ENCODE data around the gene ZNF148. TPM values are rescaled to one million over a fixed set of nuclear protein-coding genes. Genes with fewer than 3 reads are reported as not detected.

The ZNF148 gene
- total RNA-seq, 1 experiment from 2014 or later = 19.7 TPM

DNA sequence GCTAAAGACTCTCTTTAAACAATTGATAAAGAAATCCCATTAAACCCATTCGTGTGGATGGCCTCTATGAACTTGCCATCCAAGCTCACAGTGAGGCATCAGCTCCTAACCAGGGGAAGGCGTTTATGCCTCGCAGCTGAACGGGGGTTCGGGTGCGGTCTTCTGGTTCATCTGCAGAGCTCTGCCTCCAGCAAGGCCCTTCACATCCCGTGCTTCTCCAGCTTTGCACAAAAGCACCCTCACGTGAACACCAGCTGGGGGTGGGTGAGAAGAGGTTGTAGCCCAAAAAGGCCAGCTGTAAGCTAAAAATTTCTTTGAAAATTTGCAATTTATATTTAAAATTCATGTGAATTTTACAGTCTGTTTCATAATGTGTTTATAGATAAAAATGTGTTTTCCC, 39.5 kb upstream of the ZNF148 start (continued):
- no peak for TF ChIP-seq CBFB (CRISPR knock-in tag; IDR thresholded peaks at IDR 0.05; ENCODE audit: low read depth)

DNA sequence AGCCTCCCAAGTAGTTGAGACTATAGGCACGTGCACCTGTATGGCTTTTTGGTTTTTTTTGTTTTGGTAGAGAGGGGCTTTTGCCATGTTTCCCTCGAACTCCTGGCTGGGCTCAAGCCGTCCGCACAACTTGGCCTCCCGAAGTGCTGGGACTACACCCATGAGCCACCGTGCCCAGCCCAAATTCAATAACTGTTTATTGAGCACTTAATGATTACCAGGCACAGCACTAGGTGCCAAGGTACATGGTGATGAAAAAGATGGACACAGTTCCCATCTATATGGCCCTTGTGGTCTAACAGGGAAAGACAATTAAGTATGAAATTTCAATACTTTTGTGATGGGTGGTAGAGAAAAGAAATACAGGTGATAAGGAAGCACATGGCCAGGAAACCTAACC, 35.8 kb upstream of the ZNF148 start:
- peaks cover 4% of the 10 kb centered on the region; the same call in 1 of the 2 replicates for H3K9me3 Mint-ChIP-seq
- no peaks in the 10 kb centered on the region for H3K36me3 Mint-ChIP-seq
- no peak overlapping the region for H3K27ac Mint-ChIP-seq
- peaks cover 6% of the 10 kb centered on the region; the same call in 1 of the 2 replicates for H3K27me3 Mint-ChIP-seq (ENCODE audit: low read depth)
- no peak overlapping the region for H3K4me3 Mint-ChIP-seq
- H3K4me1 Mint-ChIP-seq = no peaks in the 10 kb centered on the region
- ChIA-PET POLR2A (no interaction called here), CTCF (no interaction called here)
- no peak for DNase-seq (ENCODE audit: low spot score)
- TF ChIP-seq ZNF121 (CRISPR knock-in tag; IDR thresholded peaks at IDR 0.05) (no peak), HMGA2 (CRISPR knock-in tag; IDR thresholded peaks at IDR 0.05) (no peak), NFYB (CRISPR knock-in tag; conservative IDR thresholded peaks at IDR 0.05; ENCODE audit: low read depth) (no peak), NR1H2 (CRISPR knock-in tag; IDR thresholded peaks at IDR 0.05) (no peak), TCF7 (CRISPR knock-in tag; IDR thresholded peaks at IDR 0.05; ENCODE audit: low read depth) (no peak), ESRRA (CRISPR knock-in tag; IDR thresholded peaks at IDR 0.05; ENCODE audit: borderline replicate concordance) (no peak), TEAD4 (CRISPR knock-in tag; IDR thresholded peaks at IDR 0.05) (no peak), NFATC4 (CRISPR knock-in tag; IDR thresholded peaks at IDR 0.05) (no peak), GABPB1 (CRISPR knock-in tag; IDR thresholded peaks at IDR 0.05) (no peak), ZNF416 (CRISPR knock-in tag; IDR thresholded peaks at IDR 0.05) (no peak)
- TF ChIP-seq, protein P1, sequence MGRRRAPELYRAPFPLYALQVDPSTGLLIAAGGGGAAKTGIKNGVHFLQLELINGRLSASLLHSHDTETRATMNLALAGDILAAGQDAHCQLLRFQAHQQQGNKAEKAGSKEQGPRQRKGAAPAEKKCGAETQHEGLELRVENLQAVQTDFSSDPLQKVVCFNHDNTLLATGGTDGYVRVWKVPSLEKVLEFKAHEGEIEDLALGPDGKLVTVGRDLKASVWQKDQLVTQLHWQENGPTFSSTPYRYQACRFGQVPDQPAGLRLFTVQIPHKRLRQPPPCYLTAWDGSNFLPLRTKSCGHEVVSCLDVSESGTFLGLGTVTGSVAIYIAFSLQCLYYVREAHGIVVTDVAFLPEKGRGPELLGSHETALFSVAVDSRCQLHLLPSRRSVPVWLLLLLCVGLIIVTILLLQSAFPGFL (CRISPR knock-in tag; IDR thresholded peaks at IDR 0.05; ENCODE audit: borderline replicate concordance) = no peak
- TF ChIP-seq, protein P2, sequence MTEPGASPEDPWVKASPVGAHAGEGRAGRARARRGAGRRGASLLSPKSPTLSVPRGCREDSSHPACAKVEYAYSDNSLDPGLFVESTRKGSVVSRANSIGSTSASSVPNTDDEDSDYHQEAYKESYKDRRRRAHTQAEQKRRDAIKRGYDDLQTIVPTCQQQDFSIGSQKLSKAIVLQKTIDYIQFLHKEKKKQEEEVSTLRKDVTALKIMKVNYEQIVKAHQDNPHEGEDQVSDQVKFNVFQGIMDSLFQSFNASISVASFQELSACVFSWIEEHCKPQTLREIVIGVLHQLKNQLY (CRISPR knock-in tag; IDR thresholded peaks at IDR 0.05) = no peak
- TF ChIP-seq, protein P3, sequence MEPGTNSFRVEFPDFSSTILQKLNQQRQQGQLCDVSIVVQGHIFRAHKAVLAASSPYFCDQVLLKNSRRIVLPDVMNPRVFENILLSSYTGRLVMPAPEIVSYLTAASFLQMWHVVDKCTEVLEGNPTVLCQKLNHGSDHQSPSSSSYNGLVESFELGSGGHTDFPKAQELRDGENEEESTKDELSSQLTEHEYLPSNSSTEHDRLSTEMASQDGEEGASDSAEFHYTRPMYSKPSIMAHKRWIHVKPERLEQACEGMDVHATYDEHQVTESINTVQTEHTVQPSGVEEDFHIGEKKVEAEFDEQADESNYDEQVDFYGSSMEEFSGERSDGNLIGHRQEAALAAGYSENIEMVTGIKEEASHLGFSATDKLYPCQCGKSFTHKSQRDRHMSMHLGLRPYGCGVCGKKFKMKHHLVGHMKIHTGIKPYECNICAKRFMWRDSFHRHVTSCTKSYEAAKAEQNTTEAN (CRISPR knock-in tag; IDR thresholded peaks at IDR 0.05) = no peak
- TF ChIP-seq, protein P4, sequence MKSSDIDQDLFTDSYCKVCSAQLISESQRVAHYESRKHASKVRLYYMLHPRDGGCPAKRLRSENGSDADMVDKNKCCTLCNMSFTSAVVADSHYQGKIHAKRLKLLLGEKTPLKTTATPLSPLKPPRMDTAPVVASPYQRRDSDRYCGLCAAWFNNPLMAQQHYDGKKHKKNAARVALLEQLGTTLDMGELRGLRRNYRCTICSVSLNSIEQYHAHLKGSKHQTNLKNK (CRISPR knock-in tag; IDR thresholded peaks at IDR 0.05) = no peak
- TF ChIP-seq, protein P5, sequence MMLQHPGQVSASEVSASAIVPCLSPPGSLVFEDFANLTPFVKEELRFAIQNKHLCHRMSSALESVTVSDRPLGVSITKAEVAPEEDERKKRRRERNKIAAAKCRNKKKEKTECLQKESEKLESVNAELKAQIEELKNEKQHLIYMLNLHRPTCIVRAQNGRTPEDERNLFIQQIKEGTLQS (CRISPR knock-in tag; conservative IDR thresholded peaks at IDR 0.05) = no peak
- TF ChIP-seq, protein P6, sequence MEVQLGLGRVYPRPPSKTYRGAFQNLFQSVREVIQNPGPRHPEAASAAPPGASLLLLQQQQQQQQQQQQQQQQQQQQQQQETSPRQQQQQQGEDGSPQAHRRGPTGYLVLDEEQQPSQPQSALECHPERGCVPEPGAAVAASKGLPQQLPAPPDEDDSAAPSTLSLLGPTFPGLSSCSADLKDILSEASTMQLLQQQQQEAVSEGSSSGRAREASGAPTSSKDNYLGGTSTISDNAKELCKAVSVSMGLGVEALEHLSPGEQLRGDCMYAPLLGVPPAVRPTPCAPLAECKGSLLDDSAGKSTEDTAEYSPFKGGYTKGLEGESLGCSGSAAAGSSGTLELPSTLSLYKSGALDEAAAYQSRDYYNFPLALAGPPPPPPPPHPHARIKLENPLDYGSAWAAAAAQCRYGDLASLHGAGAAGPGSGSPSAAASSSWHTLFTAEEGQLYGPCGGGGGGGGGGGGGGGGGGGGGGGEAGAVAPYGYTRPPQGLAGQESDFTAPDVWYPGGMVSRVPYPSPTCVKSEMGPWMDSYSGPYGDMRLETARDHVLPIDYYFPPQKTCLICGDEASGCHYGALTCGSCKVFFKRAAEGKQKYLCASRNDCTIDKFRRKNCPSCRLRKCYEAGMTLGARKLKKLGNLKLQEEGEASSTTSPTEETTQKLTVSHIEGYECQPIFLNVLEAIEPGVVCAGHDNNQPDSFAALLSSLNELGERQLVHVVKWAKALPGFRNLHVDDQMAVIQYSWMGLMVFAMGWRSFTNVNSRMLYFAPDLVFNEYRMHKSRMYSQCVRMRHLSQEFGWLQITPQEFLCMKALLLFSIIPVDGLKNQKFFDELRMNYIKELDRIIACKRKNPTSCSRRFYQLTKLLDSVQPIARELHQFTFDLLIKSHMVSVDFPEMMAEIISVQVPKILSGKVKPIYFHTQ (CRISPR knock-in tag; IDR thresholded peaks at IDR 0.05) = no peak
- TF ChIP-seq, protein P7, sequence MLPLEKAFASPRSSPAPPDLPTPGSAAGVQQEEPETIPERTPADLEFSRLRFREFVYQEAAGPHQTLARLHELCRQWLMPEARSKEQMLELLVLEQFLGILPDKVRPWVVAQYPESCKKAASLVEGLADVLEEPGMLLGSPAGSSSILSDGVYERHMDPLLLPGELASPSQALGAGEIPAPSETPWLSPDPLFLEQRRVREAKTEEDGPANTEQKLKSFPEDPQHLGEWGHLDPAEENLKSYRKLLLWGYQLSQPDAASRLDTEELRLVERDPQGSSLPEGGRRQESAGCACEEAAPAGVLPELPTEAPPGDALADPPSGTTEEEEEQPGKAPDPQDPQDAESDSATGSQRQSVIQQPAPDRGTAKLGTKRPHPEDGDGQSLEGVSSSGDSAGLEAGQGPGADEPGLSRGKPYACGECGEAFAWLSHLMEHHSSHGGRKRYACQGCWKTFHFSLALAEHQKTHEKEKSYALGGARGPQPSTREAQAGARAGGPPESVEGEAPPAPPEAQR (CRISPR knock-in tag; IDR thresholded peaks at IDR 0.05) = no peak
- ATAC-seq = no peak
